Activated CD4-positive, alpha-beta T cell treated with anti-CD3 and anti-CD28 coated beads for 1 hour (primary cell): ENCODE measurements around the gene CHID1.

ENCODE experiments used
- DNase-seq: peaks from one replicate; pipeline ENCODE4 v3.0.0-alpha.2; 2020

Gene CHID1

GRCh38 chr11:932435-932834 lies 21.8 kb upstream of the CHID1 start:
- no peak for DNase-seq

- DNase-seq, result no peak
Measured at GRCh38 chr11:931385-931784, 20.8 kb upstream of the CHID1 start.

- no peak for DNase-seq
Measured at GRCh38 chr11:929405-929804, 18.8 kb upstream of the CHID1 start.

- DNase-seq, result no peak
Measured at GRCh38 chr11:928786-929185, 18.2 kb upstream of the CHID1 start.

GRCh38 chr11:927871-928270 lies 17.3 kb upstream of the CHID1 start:
- no peak for DNase-seq

GRCh38 chr11:926341-926916 lies 15.8 kb upstream of the CHID1 start:
- no peak for DNase-seq

GRCh38 chr11:925496-926301 lies 15.1 kb upstream of the CHID1 start, which contains the start of gene AP2A2:
TSS of gene AP2A2 (plus strand) at chr11:925870. CDS start at chr11:926022, 152 bp downstream.
- peak; percentile 86 for DNase-seq

GRCh38 chr11:925158-925495 lies 14.5 kb upstream of the CHID1 start:
- DNase-seq, result no peak

- DNase-seq, result no peak
Measured at GRCh38 chr11:924406-925157, 14.0 kb upstream of the CHID1 start.

GRCh38 chr11:923691-924405 lies 13.2 kb upstream of the CHID1 start:
- no peak for DNase-seq

- no peak for DNase-seq
Measured at GRCh38 chr11:921921-922678, 11.5 kb upstream of the CHID1 start.

- no peak for DNase-seq
Measured at GRCh38 chr11:917426-917825, 6.8 kb upstream of the CHID1 start.

- DNase-seq, result no peak
Measured at GRCh38 chr11:914747-915501, 4.3 kb upstream of the CHID1 start.

GRCh38 chr11:914204-914603 lies 3.6 kb upstream of the CHID1 start:
- DNase-seq, result no peak

- DNase-seq, result no peak
Measured at GRCh38 chr11:913043-913442, 2.4 kb upstream of the CHID1 start.

- DNase-seq, result no peak
Measured at GRCh38 chr11:912266-912665, 1.7 kb upstream of the CHID1 start.

GRCh38 chr11:911890-912219 lies 1.2 kb upstream of the CHID1 start:
- DNase-seq, result no peak

- peak; percentile 20 for DNase-seq
Measured at GRCh38 chr11:911031-911889, 650 bp upstream of the CHID1 start.

GRCh38 chr11:910044-910588 lies 494 bp downstream of the CHID1 start:
- DNase-seq, result no peak

GRCh38 chr11:909406-909805 lies 1.2 kb downstream of the CHID1 start:
- no peak for DNase-seq

GRCh38 chr11:908273-908672 lies 2.3 kb downstream of the CHID1 start:
- DNase-seq, result no peak
